Neural progenitor cell (in vitro differentiated cells): ENCODE data around the gene PPA1. TPM values are rescaled to one million over a fixed set of nuclear protein-coding genes. Genes with fewer than 3 reads are reported as not detected.
"Not testable (repeated sequence)": the region's sequence is repeated elsewhere in the genome, so short reads cannot be mapped to it uniquely, and the experiment has no call there.

Experiments used
- DNase-seq: peaks from one replicate; pipeline ENCODE4 v3.0.0-alpha.2; 2016; ENCODE audit warnings: low spot score
- H2AFZ ChIP-seq: fragments of 200-600 bp; sonication (generic); replicated peaks from 2 replicates; pipeline ENCODE4 v1.6.1; 2016; ENCODE audit warnings: antibody characterized with exemption
- H3F3A ChIP-seq: fragments of 200-600 bp; sonication (generic); 2 replicates; pipeline ENCODE4 v1.6.1; 2016; ENCODE audit warnings: antibody characterized with exemption, low read depth
- H3K27ac ChIP-seq: fragments of 200-600 bp; sonication (generic); 2 replicates; pipeline ENCODE4 v1.5.1; 2016; ENCODE audit warnings: mild to moderate bottlenecking
- H3K27me3 ChIP-seq: fragments of 200-600 bp; sonication (generic); 2 replicates; pipeline ENCODE4 v1.6.1; 2016; ENCODE audit warnings: mild to moderate bottlenecking, moderate library complexity
- H3K36me3 ChIP-seq: fragments of 200-600 bp; sonication (generic); 2 replicates; pipeline ENCODE4 v1.5.1; 2016
- H3K4me1 ChIP-seq: fragments of 200-600 bp; sonication (generic); 2 replicates; pipeline ENCODE4 v1.6.1; 2016; ENCODE audit warnings: mixed run types
- H3K4me2 ChIP-seq: fragments of 200-600 bp; sonication (generic); 2 replicates; pipeline ENCODE4 v1.6.1; 2016
- H3K4me3 ChIP-seq: fragments of 200-600 bp; sonication (generic); 2 replicates; pipeline ENCODE4 v1.5.1; 2016
- H3K79me2 ChIP-seq: fragments of 200-600 bp; sonication (generic); 2 replicates; pipeline ENCODE4 v1.6.1; 2016; ENCODE audit warnings: low read depth
- H3K9ac ChIP-seq: fragments of 200-600 bp; sonication (generic); 2 replicates; pipeline ENCODE4 v1.6.1; 2016
- H3K9me3 ChIP-seq: fragments of 200-600 bp; sonication (generic); 2 replicates; pipeline ENCODE4 v1.5.1; 2016; ENCODE audit warnings: low read depth
- H4K20me1 ChIP-seq: fragments of 200-600 bp; sonication (generic); 2 replicates; pipeline ENCODE4 v1.6.1; 2016; ENCODE audit warnings: low read depth
- H3K27ac Mint-ChIP-seq: 3 replicates; pipeline ENCODE4 v1.8.0; 2021; ENCODE audit warnings: mixed read lengths
- H3K27me3 Mint-ChIP-seq: 2 replicates; pipeline ENCODE4 v1.8.0; 2022; ENCODE audit warnings: low read depth, mild to moderate bottlenecking, inconsistent platforms, moderate library complexity, mixed read lengths; ENCODE audit not compliant: insufficient read depth
- H3K36me3 Mint-ChIP-seq: 3 replicates; pipeline ENCODE4 v1.8.0; 2021; ENCODE audit warnings: mixed read lengths
- H3K4me1 Mint-ChIP-seq: 3 replicates; pipeline ENCODE4 v1.8.0; 2021; ENCODE audit warnings: mixed read lengths
- H3K4me3 Mint-ChIP-seq: 3 replicates; pipeline ENCODE4 v1.8.0; 2021; ENCODE audit warnings: mild to moderate bottlenecking, moderate library complexity, mixed read lengths
- H3K9me3 Mint-ChIP-seq: 3 replicates; pipeline ENCODE4 v1.8.0; 2020; ENCODE audit warnings: mixed read lengths
- CTCF ChIP-seq: fragments of 200-600 bp; sonication (generic); IDR thresholded peaks from 2 replicates; pipeline ENCODE4 v1.5.1; 2017; ENCODE audit warnings: antibody characterized with exemption, mild to moderate bottlenecking
- EZH2 ChIP-seq: fragments of 200-600 bp; sonication (generic); IDR thresholded peaks from 2 replicates; pipeline ENCODE4 v1.6.1; 2017; ENCODE audit warnings: antibody characterized with exemption, mild to moderate bottlenecking, moderate library complexity
- EZH2phosphoT487 ChIP-seq: fragments of 200-600 bp; sonication (generic); IDR thresholded peaks from 2 replicates; pipeline ENCODE4 v1.6.1; 2017; ENCODE audit warnings: antibody characterized with exemption
- total RNA-seq: library from RNA; depleted of rRNA; stranded (reverse); fragments of >200 nt; gene quantifications from 2 replicates; pipeline ENCODE4 v1.2.3, GENCODE V29; 2015; ENCODE audit warnings: low replicate concordance

Gene PPA1
- total RNA-seq, 1 donor from 2014 or later: 203 TPM

- peaks cover 2% of the 10 kb centered on the region for H3K27me3 Mint-ChIP-seq
- H3F3A ChIP-seq: no peaks in the 10 kb centered on the region
- H3K4me3 ChIP-seq: no peak overlapping the region
- H3K27ac Mint-ChIP-seq: no peak overlapping the region
- H4K20me1 ChIP-seq: no peaks in the 10 kb centered on the region
- H3K4me1 ChIP-seq: no peaks in the 10 kb centered on the region
- peaks cover 5% of the 10 kb centered on the region for H3K4me1 Mint-ChIP-seq
- H3K9me3 Mint-ChIP-seq: peaks cover 2% of the 10 kb centered on the region
- H3K9me3 ChIP-seq: no peaks in the 10 kb centered on the region
- no peak overlapping the region for H3K4me2 ChIP-seq
- no peak overlapping the region for H3K27ac ChIP-seq
- H3K36me3 ChIP-seq: no peaks in the 10 kb centered on the region
- H3K79me2 ChIP-seq: no peaks in the 10 kb centered on the region
- H3K4me3 Mint-ChIP-seq: no peak overlapping the region
- no peaks in the 10 kb centered on the region for H3K36me3 Mint-ChIP-seq
- H3K27me3 ChIP-seq: no peaks in the 10 kb centered on the region
- H2AFZ ChIP-seq: no peak overlapping the region
- TF ChIP-seq EZH2phosphoT487 (no peak), EZH2 (no peak), CTCF (no peak)
- no peak for DNase-seq
- no peak overlapping the region for H3K9ac ChIP-seq
These were observed 25.0 kb upstream of the PPA1 start for GRCh38 chr10:70258216-70258615.

- not testable (repeated sequence) for H3K9me3 Mint-ChIP-seq, H3K4me3 Mint-ChIP-seq, H3K4me2 ChIP-seq
These were observed 24.6 kb upstream of the PPA1 start for GRCh38 chr10:70257816-70258215.

GRCh38 chr10:70256463-70256862 lies 23.2 kb upstream of the PPA1 start:
- Histone ChIP-seq H4K20me1 (no peaks in the 10 kb centered on the region), H3K4me3 (no peak overlapping the region), H3K9me3 (no peaks in the 10 kb centered on the region), H3K36me3 (no peaks in the 10 kb centered on the region), H3F3A (no peaks in the 10 kb centered on the region), H3K9ac (no peak overlapping the region), H3K4me1 (no peaks in the 10 kb centered on the region), H3K27me3 (no peaks in the 10 kb centered on the region), H3K79me2 (no peaks in the 10 kb centered on the region), H2AFZ (no peak overlapping the region), H3K4me2 (no peak overlapping the region), H3K27ac (no peak overlapping the region)
- TF ChIP-seq CTCF: no peak
- no peak for TF ChIP-seq EZH2
- no peak for TF ChIP-seq EZH2phosphoT487
- H3K27me3 Mint-ChIP-seq: peaks cover 2% of the 10 kb centered on the region
- peaks cover 5% of the 10 kb centered on the region for H3K4me1 Mint-ChIP-seq
- peaks cover 5% of the 10 kb centered on the region for H3K9me3 Mint-ChIP-seq
- no peak overlapping the region for H3K27ac Mint-ChIP-seq
- H3K36me3 Mint-ChIP-seq: no peaks in the 10 kb centered on the region
- no peak for DNase-seq
- no peak overlapping the region for H3K4me3 Mint-ChIP-seq

More at GRCh38 chr10:70257816-70258215, 24.6 kb upstream of the PPA1 start:
- H3K27me3 Mint-ChIP-seq, H3F3A ChIP-seq, H3K4me3 ChIP-seq, H3K9me3 ChIP-seq, DNase-seq, H3K27ac Mint-ChIP-seq, H3K4me1 ChIP-seq, H3K9ac ChIP-seq, H3K4me1 Mint-ChIP-seq, H2AFZ ChIP-seq, H3K36me3 ChIP-seq, H3K27me3 ChIP-seq, H3K79me2 ChIP-seq, H4K20me1 ChIP-seq, H3K27ac ChIP-seq, H3K36me3 Mint-ChIP-seq: not testable (repeated sequence)

GRCh38 chr10:70255329-70256299 lies 22.4 kb upstream of the PPA1 start:
- H3K4me2 ChIP-seq: no peak overlapping the region
- peaks cover 5% of the 10 kb centered on the region for H3K9me3 Mint-ChIP-seq
- TF ChIP-seq EZH2 (no peak), CTCF (no peak), EZH2phosphoT487 (no peak)
- no peaks in the 10 kb centered on the region for H3K36me3 ChIP-seq
- H2AFZ ChIP-seq: no peak overlapping the region
- no peaks in the 10 kb centered on the region for H3K9me3 ChIP-seq
- no peaks in the 10 kb centered on the region for H4K20me1 ChIP-seq
- no peak overlapping the region for H3K4me3 ChIP-seq
- no peaks in the 10 kb centered on the region for H3K4me1 ChIP-seq
- no peaks in the 10 kb centered on the region for H3F3A ChIP-seq
- no peaks in the 10 kb centered on the region for H3K36me3 Mint-ChIP-seq
- no peaks in the 10 kb centered on the region for H3K79me2 ChIP-seq
- peaks cover 2% of the 10 kb centered on the region for H3K27me3 Mint-ChIP-seq
- H3K27me3 ChIP-seq: no peaks in the 10 kb centered on the region
- H3K27ac Mint-ChIP-seq: no peak overlapping the region
- H3K4me3 Mint-ChIP-seq: no peak overlapping the region
- H3K4me1 Mint-ChIP-seq: peaks cover 5% of the 10 kb centered on the region
- no peak for DNase-seq
- H3K27ac ChIP-seq: no peak overlapping the region
- no peak overlapping the region for H3K9ac ChIP-seq
